Measurements from ENCODE around the gene ATXN1L. TPM values are rescaled to one million over a fixed set of nuclear protein-coding genes. Genes with fewer than 3 reads are reported as not detected.
"Not testable (repeated sequence)": the region's sequence is repeated elsewhere in the genome, so short reads cannot be mapped to it uniquely, and the experiment has no call there.

ATXN1L gene
- total and polyA plus RNA-seq, 4 donors = 7.9 to 31.2 (median 20.6) TPM

DNA sequence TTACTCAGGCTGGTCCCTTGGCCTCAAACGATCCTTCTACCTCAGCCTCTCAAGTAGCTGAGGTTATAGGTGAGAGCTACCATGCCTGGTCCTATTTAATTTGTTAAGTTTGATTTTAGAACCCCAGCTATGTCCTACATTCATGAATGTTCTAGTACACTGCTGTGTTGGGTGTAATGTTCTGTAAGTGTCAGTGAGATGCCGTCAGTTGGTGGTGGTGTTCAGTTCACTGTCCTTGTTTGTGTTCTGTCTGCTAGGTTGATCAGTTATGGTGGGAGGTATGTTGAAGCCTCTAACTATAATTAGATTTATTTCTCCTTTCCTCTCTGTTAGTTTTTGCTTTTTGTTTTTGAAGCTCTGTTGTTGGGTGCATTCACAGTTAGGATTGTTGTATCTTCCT lies 57.8 kb downstream of the ATXN1L start:
- intact Hi-C loops (cut with DNase I) = no loop called here
- ATAC-seq (ENCODE audit: low FRiP score) (no peak), DNase-seq (no peak)
- H3K9me3 ChIP-seq (ENCODE audit: control insufficient read depth, low read length) = no peaks in the 10 kb centered on the region
- H3K27ac ChIP-seq (ENCODE audit: low read depth in 1 of 2, low read length in 2 of 2) = no peak overlapping the region
- H3K36me3 ChIP-seq (ENCODE audit: control insufficient read depth in 1 of 2, insufficient read depth in 2 of 2, low read length in 1 of 2) = no peaks in the 10 kb centered on the region
- WGBS, 2 donors = 72 to 79% methylated on average over 2 of the region's 2 CpGs
- H3K4me1 ChIP-seq (ENCODE audit: control insufficient read depth in 1 of 2, insufficient read depth in 2 of 2, low read length in 2 of 2) = peaks cover 0 to 2% of the 10 kb centered on the region in 2 donors
- no peak overlapping the region for H3K4me3 ChIP-seq (ENCODE audit: low read length in 2 of 2)
- no peaks in the 10 kb centered on the region for H3K27me3 ChIP-seq (ENCODE audit: control insufficient read depth in 1 of 2, insufficient read depth in 2 of 2, low read length in 1 of 2)

GRCh38 chr16:71904239-71904638 lies 58.5 kb downstream of the ATXN1L start:
- Histone ChIP-seq H3K36me3 (ENCODE audit: control insufficient read depth in 1 of 2, insufficient read depth in 2 of 2, low read length in 1 of 2) (no peaks in the 10 kb centered on the region), H3K4me1 (ENCODE audit: control insufficient read depth in 1 of 2, insufficient read depth in 2 of 2, low read length in 2 of 2) (peaks cover 0 to under 1% of the 10 kb centered on the region in 2 donors), H3K9me3 (ENCODE audit: control insufficient read depth, low read length) (no peaks in the 10 kb centered on the region), H3K27me3 (ENCODE audit: control insufficient read depth in 1 of 2, insufficient read depth in 2 of 2, low read length in 1 of 2) (no peaks in the 10 kb centered on the region), H3K27ac (ENCODE audit: low read depth in 1 of 2, low read length in 2 of 2) (no peak overlapping the region), H3K4me3 (ENCODE audit: low read length in 2 of 2) (no peak overlapping the region)
- 82 to 84% methylated on average over 9 of the region's 9 CpGs for WGBS, 2 donors
- DNase-seq (no peak), ATAC-seq (ENCODE audit: low FRiP score) (no peak)
- intact Hi-C loops (cut with DNase I) = no loop called here

GRCh38 chr16:71905765-71906164 lies 60.0 kb downstream of the ATXN1L start:
- H3K36me3 ChIP-seq (ENCODE audit: control insufficient read depth in 1 of 2, insufficient read depth in 2 of 2, low read length in 1 of 2); H3K27ac ChIP-seq (ENCODE audit: low read depth in 1 of 2, low read length in 2 of 2); H3K27me3 ChIP-seq (ENCODE audit: control insufficient read depth in 1 of 2, insufficient read depth in 2 of 2, low read length in 1 of 2); DNase-seq; ATAC-seq (ENCODE audit: low FRiP score); H3K4me1 ChIP-seq (ENCODE audit: control insufficient read depth in 1 of 2, insufficient read depth in 2 of 2, low read length in 2 of 2); H3K9me3 ChIP-seq (ENCODE audit: control insufficient read depth, low read length); H3K4me3 ChIP-seq (ENCODE audit: low read length in 2 of 2); intact Hi-C loops (cut with DNase I): not testable (repeated sequence)
- 86 to 87% methylated on average over 6 of the region's 6 CpGs for WGBS, 2 donors

Other genes starting within 250 kb of the ATXN1L start
- gene MARVELD3, start 219.8 kb upstream of the ATXN1L start, total RNA-seq = not detected
- gene MARVELD3, start 219.8 kb upstream of the ATXN1L start, polyA plus RNA-seq = 1 to 10 TPM in 1 of 2 donors, not detected in 1; 5.0 TPM
- gene PHLPP2, start 121.3 kb upstream of the ATXN1L start, total RNA-seq = 10 to 100 TPM; 10.6 to 13.1 TPM
- gene PHLPP2, start 121.3 kb upstream of the ATXN1L start, polyA plus RNA-seq = 1 to 10 TPM; 2.9 to 4.4 TPM
- gene AP1G1, start 37.1 kb upstream of the ATXN1L start, total RNA-seq = 10 to 100 TPM; 72.3 to 87.7 TPM
- gene AP1G1, start 37.1 kb upstream of the ATXN1L start, polyA plus RNA-seq = 10 to 100 TPM; 12.4 to 24.1 TPM
- 1 to 10 TPM; 7.9 to 9.9 TPM for gene ZNF821, start 38.2 kb downstream of the ATXN1L start, total RNA-seq
- 1 to 10 TPM; 5.4 to 9.2 TPM for gene ZNF821, start 38.2 kb downstream of the ATXN1L start, polyA plus RNA-seq
- gene IST1, start 49.6 kb downstream of the ATXN1L start, total RNA-seq = 100 to 1,000 TPM; 152 to 202 TPM
- gene IST1, start 49.6 kb downstream of the ATXN1L start, polyA plus RNA-seq = 100 to 1,000 TPM in 1 of 2 donors, 10 to 100 TPM in 1; 52.5 to 150 TPM
- gene PKD1L3, start 154.4 kb downstream of the ATXN1L start, total RNA-seq = under 1 TPM; 0.32 to 0.60 TPM
- gene PKD1L3, start 154.4 kb downstream of the ATXN1L start, polyA plus RNA-seq = under 1 TPM; 0.05 to 0.13 TPM
- gene DHODH, start 162.8 kb downstream of the ATXN1L start, total RNA-seq = 1 to 10 TPM; 4.9 to 5.0 TPM
- 1 to 10 TPM; 3.0 to 4.2 TPM for gene DHODH, start 162.8 kb downstream of the ATXN1L start, polyA plus RNA-seq
- gene HP, start 208.5 kb downstream of the ATXN1L start, total RNA-seq = 10 to 100 TPM; 19.4 to 83.0 TPM
- 10 to 100 TPM in 1 of 2 donors, 1 to 10 TPM in 1; 3.5 to 34.7 TPM for gene HP, start 208.5 kb downstream of the ATXN1L start, polyA plus RNA-seq
- gene HPR, start 217.2 kb downstream of the ATXN1L start, total RNA-seq = under 1 TPM in 1 of 2 donors, not detected in 1; 0.49 TPM
- 1 to 10 TPM; 1.1 to 4.8 TPM for gene HPR, start 217.2 kb downstream of the ATXN1L start, polyA plus RNA-seq
- 10 to 100 TPM in 1 of 2 donors, 1 to 10 TPM in 1; 8.9 to 11.8 TPM for gene TXNL4B, start 247.6 kb downstream of the ATXN1L start, total RNA-seq
- gene TXNL4B, start 247.6 kb downstream of the ATXN1L start, polyA plus RNA-seq = 1 to 10 TPM; 7.3 to 8.9 TPM
- gene DHX38, start 247.9 kb downstream of the ATXN1L start, total RNA-seq = 10 to 100 TPM; 58.1 to 63.4 TPM
- gene DHX38, start 247.9 kb downstream of the ATXN1L start, polyA plus RNA-seq = 10 to 100 TPM; 22.4 to 77.4 TPM

All from aorta (tissue), 5 donors.